Stimulated activated CD4-positive, alpha-beta T cell treated with anti-CD3 and anti-CD28 coated beads, Interleukin-4, amount 100 ng/mL, for 24 hours (primary cell): ENCODE measurements around the gene CD58.

ENCODE experiments used
- DNase-seq: peaks from one replicate; pipeline ENCODE4 v3.0.0-alpha.2; 2020

The CD58 gene

DNA sequence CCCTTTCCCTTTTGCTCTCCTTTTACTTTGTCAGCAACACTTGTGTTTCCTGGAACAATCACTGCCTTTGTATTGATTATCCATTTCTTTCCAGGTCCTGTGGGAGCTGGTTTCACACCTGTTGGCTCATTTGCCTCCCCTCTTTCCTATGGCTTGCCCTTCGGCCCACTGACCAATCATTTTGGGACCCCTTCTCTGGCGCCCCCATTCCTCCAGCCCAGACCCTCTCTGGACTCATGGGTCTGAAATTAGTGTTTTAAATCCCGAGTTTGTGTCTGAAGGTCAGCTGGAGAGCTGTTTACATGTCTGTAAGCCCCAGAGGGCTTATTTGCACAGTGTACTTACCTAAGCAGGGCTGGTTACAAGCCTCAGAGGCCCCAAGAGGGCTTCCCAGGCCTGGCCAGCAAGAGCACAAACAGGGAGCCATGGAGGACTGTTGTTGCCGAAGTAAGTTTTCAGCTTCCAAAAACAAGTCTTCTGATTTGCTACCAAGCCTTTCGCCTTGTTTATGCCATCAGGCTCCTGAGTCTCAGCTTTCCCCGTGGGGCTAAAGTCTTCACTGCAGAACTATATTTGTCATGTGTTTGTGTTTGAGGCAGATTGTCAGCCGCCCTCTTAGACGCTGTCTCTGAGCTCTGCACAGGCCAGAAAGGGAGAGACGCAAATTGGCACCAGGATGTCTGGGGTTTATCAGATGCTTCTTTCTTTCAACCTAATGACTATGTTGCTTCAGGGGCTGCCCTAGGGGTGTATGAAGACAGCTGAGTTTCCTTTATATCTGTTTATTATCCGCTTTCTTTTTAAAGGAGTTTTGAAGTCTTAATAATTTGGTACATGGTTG lies 104.8 kb downstream of the CD58 start:
- DNase-seq: no peak

DNA sequence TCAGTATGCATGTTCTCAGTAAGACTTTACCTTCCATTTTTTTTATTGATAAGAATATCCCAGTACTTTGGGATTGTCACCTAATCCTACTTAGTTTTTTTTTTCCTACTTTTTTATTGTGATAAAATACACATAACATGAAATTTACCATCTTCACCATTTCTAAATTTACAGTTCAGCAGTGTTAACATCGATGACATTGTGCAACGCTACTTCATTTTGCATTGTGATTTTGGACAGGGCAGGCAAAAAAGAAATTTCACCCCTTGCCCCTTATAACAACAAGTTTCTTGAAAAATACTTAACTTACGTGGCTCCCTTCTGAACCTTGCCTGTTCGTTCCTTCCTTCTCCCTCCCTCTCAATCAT lies 105.4 kb downstream of the CD58 start:
- no peak for DNase-seq
